NOMO-1 (cell line): ENCODE measurements around the gene MUC15.
"Not testable (repeated sequence)": the region's sequence is repeated elsewhere in the genome, so short reads cannot be mapped to it uniquely, and the experiment has no call there.

Experiments used
- DNase-seq, 2 experiments: peaks; one replicate each; lab custom pipeline; 2025; ENCODE audit not compliant: unreplicated experiment in 2 of 2; lab: John Stamatoyannopoulos, UW

MUC15 gene

GRCh38 chr11:26571861-26572654 lies at the start of gene MUC15:
TSS of gene MUC15 (minus strand) at chr11:26572263. CDS start at chr11:26567094, 5,169 bp downstream.
- DNase-seq, result no peak

GRCh38 chr11:26621132-26621531 lies 49.1 kb upstream of the MUC15 start:
- no peak for DNase-seq

GRCh38 chr11:26620282-26621045 lies 48.4 kb upstream of the MUC15 start:
- DNase-seq, result no peak

- DNase-seq, result no peak
Observed at GRCh38 chr11:26618441-26618840, 46.4 kb upstream of the MUC15 start.

- DNase-seq, result no peak
Observed at GRCh38 chr11:26613759-26614158, 41.7 kb upstream of the MUC15 start.

- no peak for DNase-seq
Observed at GRCh38 chr11:26608507-26609146, 36.6 kb upstream of the MUC15 start.

GRCh38 chr11:26607725-26608506 lies 35.9 kb upstream of the MUC15 start:
- DNase-seq, result no peak

- no peak for DNase-seq
Observed at GRCh38 chr11:26599876-26600434, 27.9 kb upstream of the MUC15 start.

GRCh38 chr11:26599425-26599824 lies 27.4 kb upstream of the MUC15 start:
- no peak for DNase-seq

GRCh38 chr11:26597899-26598298 lies 25.8 kb upstream of the MUC15 start:
- no peak for DNase-seq

GRCh38 chr11:26597049-26597689 lies 25.1 kb upstream of the MUC15 start:
- DNase-seq, result not testable (repeated sequence)

GRCh38 chr11:26595207-26595865 lies 23.3 kb upstream of the MUC15 start:
- DNase-seq, result peak in 1 of 2 experiments; percentile 62

- DNase-seq, result no peak
Observed at GRCh38 chr11:26593691-26594090, 21.6 kb upstream of the MUC15 start.

GRCh38 chr11:26587073-26587472 lies 15.0 kb upstream of the MUC15 start:
- no peak for DNase-seq

- no peak for DNase-seq
Observed at GRCh38 chr11:26584818-26585217, 12.8 kb upstream of the MUC15 start.

GRCh38 chr11:26583550-26583949 lies 11.5 kb upstream of the MUC15 start:
- peak in 1 of 2 experiments; percentile 55 for DNase-seq

- no peak for DNase-seq
Observed at GRCh38 chr11:26580929-26581328, 8.9 kb upstream of the MUC15 start.

- DNase-seq, result no peak
Observed at GRCh38 chr11:26579683-26580082, 7.6 kb upstream of the MUC15 start.

GRCh38 chr11:26578998-26579661 lies 7.1 kb upstream of the MUC15 start:
- DNase-seq, result no peak
